SK-N-SH (cell line): ENCODE data around the gene CDH9.

Source experiments
- GABPA ChIP-seq: IDR thresholded peaks from 2 replicates; pipeline ENCODE4 v1.4.0; 2012; ENCODE audit warnings: low read depth, mild to moderate bottlenecking
- POLR2AphosphoS5 ChIP-seq: IDR thresholded peaks from 2 replicates; pipeline ENCODE4 v1.6.1; 2012; ENCODE audit warnings: low read depth, low read length
- RAD21 ChIP-seq: IDR thresholded peaks from 2 replicates; pipeline ENCODE4 v1.6.1; 2012; ENCODE audit warnings: mild to moderate bottlenecking, low read length
- RFX5 ChIP-seq: IDR thresholded peaks from 2 replicates; pipeline ENCODE4 v1.6.1; 2012; ENCODE audit warnings: mild to moderate bottlenecking, improper control_type of control experiment, low read length
- RXRA ChIP-seq: IDR thresholded peaks from 2 replicates; pipeline ENCODE4 v1.4.0; 2012; ENCODE audit warnings: low read depth, mild to moderate bottlenecking, borderline replicate concordance
- SIN3A ChIP-seq: IDR thresholded peaks from 2 replicates; pipeline ENCODE4 v1.6.1; 2012; ENCODE audit warnings: low read depth, mild to moderate bottlenecking, low read length, moderate library complexity, borderline replicate concordance
- TCF12 ChIP-seq: IDR thresholded peaks from 2 replicates; pipeline ENCODE4 v1.4.0; 2012
- TF ChIP-seq, protein P1 (sequence below): fragments of 200-600 bp; sonication (generic); IDR thresholded peaks from 2 replicates; pipeline ENCODE4 v1.6.1; 2017; ENCODE audit warnings: antibody characterized with exemption, mild to moderate bottlenecking, moderate library complexity
- TF ChIP-seq, protein P2 (sequence below): IDR thresholded peaks from 2 replicates; pipeline ENCODE4 v1.4.0; 2012; ENCODE audit warnings: low read depth, borderline replicate concordance
- TF ChIP-seq, protein P3 (sequence below): IDR thresholded peaks from 2 replicates; pipeline ENCODE4 v1.6.1; 2012; ENCODE audit warnings: mild to moderate bottlenecking, low read depth, low read length, moderate library complexity
- TF ChIP-seq, protein P4 (sequence below): IDR thresholded peaks from 2 replicates; pipeline ENCODE4 v1.4.0; 2012; ENCODE audit warnings: low read depth

GRCh38 chr5:26940994-26941393, 97.4 kb downstream of the CDH9 start:
- TF ChIP-seq GABPA, result no peak
- TF ChIP-seq, protein P1, sequence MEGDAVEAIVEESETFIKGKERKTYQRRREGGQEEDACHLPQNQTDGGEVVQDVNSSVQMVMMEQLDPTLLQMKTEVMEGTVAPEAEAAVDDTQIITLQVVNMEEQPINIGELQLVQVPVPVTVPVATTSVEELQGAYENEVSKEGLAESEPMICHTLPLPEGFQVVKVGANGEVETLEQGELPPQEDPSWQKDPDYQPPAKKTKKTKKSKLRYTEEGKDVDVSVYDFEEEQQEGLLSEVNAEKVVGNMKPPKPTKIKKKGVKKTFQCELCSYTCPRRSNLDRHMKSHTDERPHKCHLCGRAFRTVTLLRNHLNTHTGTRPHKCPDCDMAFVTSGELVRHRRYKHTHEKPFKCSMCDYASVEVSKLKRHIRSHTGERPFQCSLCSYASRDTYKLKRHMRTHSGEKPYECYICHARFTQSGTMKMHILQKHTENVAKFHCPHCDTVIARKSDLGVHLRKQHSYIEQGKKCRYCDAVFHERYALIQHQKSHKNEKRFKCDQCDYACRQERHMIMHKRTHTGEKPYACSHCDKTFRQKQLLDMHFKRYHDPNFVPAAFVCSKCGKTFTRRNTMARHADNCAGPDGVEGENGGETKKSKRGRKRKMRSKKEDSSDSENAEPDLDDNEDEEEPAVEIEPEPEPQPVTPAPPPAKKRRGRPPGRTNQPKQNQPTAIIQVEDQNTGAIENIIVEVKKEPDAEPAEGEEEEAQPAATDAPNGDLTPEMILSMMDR, result no peak
- no peak for TF ChIP-seq RAD21
- no peak for TF ChIP-seq SIN3A
- TF ChIP-seq RXRA, result no peak
- TF ChIP-seq, protein P2, sequence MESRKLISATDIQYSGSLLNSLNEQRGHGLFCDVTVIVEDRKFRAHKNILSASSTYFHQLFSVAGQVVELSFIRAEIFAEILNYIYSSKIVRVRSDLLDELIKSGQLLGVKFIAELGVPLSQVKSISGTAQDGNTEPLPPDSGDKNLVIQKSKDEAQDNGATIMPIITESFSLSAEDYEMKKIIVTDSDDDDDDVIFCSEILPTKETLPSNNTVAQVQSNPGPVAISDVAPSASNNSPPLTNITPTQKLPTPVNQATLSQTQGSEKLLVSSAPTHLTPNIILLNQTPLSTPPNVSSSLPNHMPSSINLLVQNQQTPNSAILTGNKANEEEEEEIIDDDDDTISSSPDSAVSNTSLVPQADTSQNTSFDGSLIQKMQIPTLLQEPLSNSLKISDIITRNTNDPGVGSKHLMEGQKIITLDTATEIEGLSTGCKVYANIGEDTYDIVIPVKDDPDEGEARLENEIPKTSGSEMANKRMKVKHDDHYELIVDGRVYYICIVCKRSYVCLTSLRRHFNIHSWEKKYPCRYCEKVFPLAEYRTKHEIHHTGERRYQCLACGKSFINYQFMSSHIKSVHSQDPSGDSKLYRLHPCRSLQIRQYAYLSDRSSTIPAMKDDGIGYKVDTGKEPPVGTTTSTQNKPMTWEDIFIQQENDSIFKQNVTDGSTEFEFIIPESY, result no peak
- TF ChIP-seq, protein P3, sequence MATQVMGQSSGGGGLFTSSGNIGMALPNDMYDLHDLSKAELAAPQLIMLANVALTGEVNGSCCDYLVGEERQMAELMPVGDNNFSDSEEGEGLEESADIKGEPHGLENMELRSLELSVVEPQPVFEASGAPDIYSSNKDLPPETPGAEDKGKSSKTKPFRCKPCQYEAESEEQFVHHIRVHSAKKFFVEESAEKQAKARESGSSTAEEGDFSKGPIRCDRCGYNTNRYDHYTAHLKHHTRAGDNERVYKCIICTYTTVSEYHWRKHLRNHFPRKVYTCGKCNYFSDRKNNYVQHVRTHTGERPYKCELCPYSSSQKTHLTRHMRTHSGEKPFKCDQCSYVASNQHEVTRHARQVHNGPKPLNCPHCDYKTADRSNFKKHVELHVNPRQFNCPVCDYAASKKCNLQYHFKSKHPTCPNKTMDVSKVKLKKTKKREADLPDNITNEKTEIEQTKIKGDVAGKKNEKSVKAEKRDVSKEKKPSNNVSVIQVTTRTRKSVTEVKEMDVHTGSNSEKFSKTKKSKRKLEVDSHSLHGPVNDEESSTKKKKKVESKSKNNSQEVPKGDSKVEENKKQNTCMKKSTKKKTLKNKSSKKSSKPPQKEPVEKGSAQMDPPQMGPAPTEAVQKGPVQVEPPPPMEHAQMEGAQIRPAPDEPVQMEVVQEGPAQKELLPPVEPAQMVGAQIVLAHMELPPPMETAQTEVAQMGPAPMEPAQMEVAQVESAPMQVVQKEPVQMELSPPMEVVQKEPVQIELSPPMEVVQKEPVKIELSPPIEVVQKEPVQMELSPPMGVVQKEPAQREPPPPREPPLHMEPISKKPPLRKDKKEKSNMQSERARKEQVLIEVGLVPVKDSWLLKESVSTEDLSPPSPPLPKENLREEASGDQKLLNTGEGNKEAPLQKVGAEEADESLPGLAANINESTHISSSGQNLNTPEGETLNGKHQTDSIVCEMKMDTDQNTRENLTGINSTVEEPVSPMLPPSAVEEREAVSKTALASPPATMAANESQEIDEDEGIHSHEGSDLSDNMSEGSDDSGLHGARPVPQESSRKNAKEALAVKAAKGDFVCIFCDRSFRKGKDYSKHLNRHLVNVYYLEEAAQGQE, result no peak
- TF ChIP-seq RFX5, result no peak
- TF ChIP-seq TCF12, result no peak
- TF ChIP-seq, protein P4, sequence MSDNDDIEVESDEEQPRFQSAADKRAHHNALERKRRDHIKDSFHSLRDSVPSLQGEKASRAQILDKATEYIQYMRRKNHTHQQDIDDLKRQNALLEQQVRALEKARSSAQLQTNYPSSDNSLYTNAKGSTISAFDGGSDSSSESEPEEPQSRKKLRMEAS, result no peak
- TF ChIP-seq POLR2AphosphoS5, result no peak
